HEK293 (cell line): ENCODE results near the gene CTNNBL1.

Experiments
- CTCF ChIA-PET: fragments of 350-600 bp; formaldehyde crosslinking; extraction: SDS; loops from one replicate; lab custom pipeline; 2021; ENCODE audit warnings: antibody characterized with exemption; lab: Yijun Ruan, JAX
- POLR2A ChIA-PET: fragments of 300-600 bp; formaldehyde crosslinking; extraction: SDS; loops from one replicate; lab custom pipeline; 2020; ENCODE audit warnings: antibody characterized with exemption, inconsistent platforms; lab: Yijun Ruan, JAX
- H3K27ac ChIP-seq: fragments of 200-500 bp; sonication (Bioruptor generic); 2 replicates; pipeline ENCODE4 v1.5.1; 2014; ENCODE audit warnings: low read depth, low read length, control low read depth, inconsistent platforms; ENCODE audit errors: extremely low read depth
- H3K36me3 ChIP-seq, 2 experiments: fragments of 200-500 bp in 1 of 2; sonication (Bioruptor generic) in 1 of 2; 1 replicate in 1 of 2; 2 replicates in 1 of 2; pipeline ENCODE4 v1.5.1; 2014 to 2017; ENCODE audit warnings: inconsistent platforms in 2 of 2, low read length in 2 of 2; ENCODE audit not compliant: control insufficient read depth in 2 of 2, insufficient read depth in 1 of 2
- H3K4me1 ChIP-seq: fragments of 200-500 bp; sonication (Bioruptor generic); 2 replicates; pipeline ENCODE4 v1.5.1; 2014; ENCODE audit warnings: mild to moderate bottlenecking, low read length, inconsistent platforms; ENCODE audit not compliant: control insufficient read depth, insufficient read depth
- H3K4me3 ChIP-seq: 2 replicates; pipeline ENCODE4 v1.5.1; 2011; ENCODE audit warnings: low read depth, mild to moderate bottlenecking, control low read depth, low read length, moderate library complexity
- H3K9me3 ChIP-seq: fragments of 200-500 bp; sonication (Bioruptor generic); 2 replicates; pipeline ENCODE4 v1.5.1; 2014; ENCODE audit warnings: low read depth, low read length, inconsistent platforms; ENCODE audit not compliant: control insufficient read depth, insufficient read depth
- HOXD13 ChIP-seq: sonication (generic); formaldehyde crosslinking; IDR thresholded peaks from 2 replicates; pipeline ENCODE4 v1.8.0; 2022; ENCODE audit warnings: missing genetic modification reagents, borderline replicate concordance
- KLF1 ChIP-seq: fragments of 450-650 bp; formaldehyde crosslinking; IDR thresholded peaks from 2 replicates; pipeline ENCODE4 v1.5.1; 2016; ENCODE audit warnings: missing biosample characterization, missing genetic modification characterization
- PRDM1 ChIP-seq: fragments of 450-650 bp; formaldehyde crosslinking; IDR thresholded peaks from 2 replicates; pipeline ENCODE4; 2016; ENCODE audit warnings: missing biosample characterization, missing genetic modification characterization
- SCRT1 ChIP-seq: fragments of 450-650 bp; formaldehyde crosslinking; IDR thresholded peaks from 2 replicates; pipeline ENCODE4 v1.5.1; 2016; ENCODE audit warnings: missing biosample characterization, missing genetic modification characterization, borderline replicate concordance
- SCRT2 ChIP-seq: fragments of 450-650 bp; formaldehyde crosslinking; IDR thresholded peaks from 2 replicates; pipeline ENCODE4 v1.5.1; 2016; ENCODE audit warnings: missing biosample characterization, missing genetic modification characterization
- ZEB2 ChIP-seq: fragments of 450-650 bp; formaldehyde crosslinking; IDR thresholded peaks from 2 replicates; pipeline ENCODE4 v1.5.1; 2016; ENCODE audit warnings: missing biosample characterization, missing genetic modification characterization
- ZFP3 ChIP-seq: fragments of 450-650 bp; formaldehyde crosslinking; IDR thresholded peaks from 2 replicates; pipeline ENCODE4 v1.5.1; 2016; ENCODE audit warnings: low read depth, missing biosample characterization, missing genetic modification characterization
- ZNF138 ChIP-seq: fragments of 450-650 bp; formaldehyde crosslinking; IDR thresholded peaks from 2 replicates; pipeline ENCODE4 v1.5.1; 2016; ENCODE audit warnings: missing biosample characterization, missing genetic modification characterization, borderline replicate concordance
- ZNF16 ChIP-seq: fragments of 450-650 bp; formaldehyde crosslinking; IDR thresholded peaks from 2 replicates; pipeline ENCODE4 v1.5.1; 2016; ENCODE audit warnings: low read depth, missing biosample characterization, missing genetic modification characterization
- ZNF211 ChIP-seq: fragments of 450-650 bp; formaldehyde crosslinking; IDR thresholded peaks from 2 replicates; pipeline ENCODE4 v1.5.1; 2016; ENCODE audit warnings: low read depth, missing biosample characterization, missing genetic modification characterization
- ZNF596 ChIP-seq: fragments of 450-650 bp; IDR thresholded peaks from 2 replicates; pipeline ENCODE4 v1.5.0; 2018; ENCODE audit warnings: missing biosample characterization, mild to moderate bottlenecking, missing genetic modification characterization, moderate library complexity
- TF ChIP-seq, protein P1 (sequence below): fragments of 450-650 bp; formaldehyde crosslinking; IDR thresholded peaks from 2 replicates; pipeline ENCODE4 v1.5.1; 2017; ENCODE audit warnings: missing biosample characterization, missing genetic modification characterization
- TF ChIP-seq, protein P2 (sequence below): fragments of 450-650 bp; formaldehyde crosslinking; IDR thresholded peaks from 2 replicates; pipeline ENCODE4 v1.5.1; 2016; ENCODE audit warnings: missing biosample characterization, missing genetic modification characterization
- TF ChIP-seq, protein P3 (sequence below): fragments of 450-650 bp; formaldehyde crosslinking; IDR thresholded peaks from 2 replicates; pipeline ENCODE4 v1.5.1; 2016; ENCODE audit warnings: missing biosample characterization, missing genetic modification characterization

The CTNNBL1 gene

DNA sequence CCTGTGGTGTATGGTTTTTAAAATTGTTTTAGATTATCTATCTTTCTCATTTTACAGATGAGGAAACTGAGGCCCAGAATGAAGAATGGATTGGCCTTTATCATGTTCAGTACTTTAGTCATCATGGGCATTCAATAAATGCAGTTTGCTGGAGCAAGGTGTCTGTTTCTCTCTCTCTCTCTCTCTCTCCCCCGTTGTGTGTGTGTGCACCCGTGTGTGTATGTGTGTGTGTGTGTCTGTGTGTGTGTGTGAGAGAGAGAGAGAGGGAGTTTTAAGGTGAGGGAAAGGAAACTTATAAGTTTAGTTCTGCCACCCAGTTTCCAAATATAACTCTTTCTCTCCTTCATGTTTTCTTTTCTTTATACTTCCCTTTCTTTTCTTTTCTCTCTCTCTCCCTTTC lies 62.4 kb downstream of the CTNNBL1 start:
- TF ChIP-seq ZNF211 (tag by site-specific recombination) = no peak
- TF ChIP-seq HOXD13 (CRISPR knock-in tag) = no peak
- TF ChIP-seq, protein P1, sequence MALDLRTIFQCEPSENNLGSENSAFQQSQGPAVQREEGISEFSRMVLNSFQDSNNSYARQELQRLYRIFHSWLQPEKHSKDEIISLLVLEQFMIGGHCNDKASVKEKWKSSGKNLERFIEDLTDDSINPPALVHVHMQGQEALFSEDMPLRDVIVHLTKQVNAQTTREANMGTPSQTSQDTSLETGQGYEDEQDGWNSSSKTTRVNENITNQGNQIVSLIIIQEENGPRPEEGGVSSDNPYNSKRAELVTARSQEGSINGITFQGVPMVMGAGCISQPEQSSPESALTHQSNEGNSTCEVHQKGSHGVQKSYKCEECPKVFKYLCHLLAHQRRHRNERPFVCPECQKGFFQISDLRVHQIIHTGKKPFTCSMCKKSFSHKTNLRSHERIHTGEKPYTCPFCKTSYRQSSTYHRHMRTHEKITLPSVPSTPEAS = peak; percentile 96
- peak; percentile 68 for TF ChIP-seq PRDM1 (tag by site-specific recombination)
- 0 out of 2 replicates have a peak, but pooled peaks have one; percentile 37 for TF ChIP-seq ZNF596 (tag by site-specific recombination)
- TF ChIP-seq ZEB2 (tag by site-specific recombination) = no peak
- ChIA-PET POLR2A (no interaction called here), CTCF (interaction anchor here (0.7 kb wide), 1 partner anchor 170 kb away, joined by 3 read pairs; no protein-coding TSS in a partner anchor)
- no peak overlapping the region for H3K27ac ChIP-seq
- no peaks in the 10 kb centered on the region for H3K9me3 ChIP-seq
- peaks cover 0 to 19% of the 10 kb centered on the region in 2 experiments; a peak in 1 of 3 replicates for H3K36me3 ChIP-seq
- H3K4me1 ChIP-seq = peaks cover 3% of the 10 kb centered on the region; the same call in 1 of the 2 replicates
- H3K4me3 ChIP-seq = no peak overlapping the region

DNA sequence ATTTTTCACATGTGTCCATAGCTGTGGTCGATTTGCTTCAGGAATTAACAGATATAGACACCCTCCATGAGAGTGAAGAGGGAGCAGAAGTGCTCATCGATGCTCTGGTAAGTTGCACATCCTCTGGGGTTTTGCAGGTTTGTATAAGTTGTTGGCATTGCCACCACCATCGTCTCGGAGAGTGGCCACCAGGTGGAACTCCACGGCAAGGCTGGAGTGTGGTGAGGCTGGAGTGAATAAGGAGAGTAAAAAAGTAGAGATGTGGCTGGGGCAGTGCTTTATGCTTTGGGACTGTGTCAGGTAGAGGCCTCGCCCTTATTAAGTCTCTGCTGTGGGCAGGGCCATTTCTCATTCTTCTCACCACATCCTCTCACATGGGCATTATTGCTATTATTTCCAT lies 63.7 kb downstream of the CTNNBL1 start:
- Histone ChIP-seq H3K4me1 (peaks cover 3% of the 10 kb centered on the region; the same call in 1 of the 2 replicates), H3K9me3 (no peaks in the 10 kb centered on the region), H3K27ac (no peak overlapping the region), H3K4me3 (no peak overlapping the region), H3K36me3 (peaks cover 0 to 12% of the 10 kb centered on the region in 2 experiments; a peak in 1 of 3 replicates)
- TF ChIP-seq, protein P2, sequence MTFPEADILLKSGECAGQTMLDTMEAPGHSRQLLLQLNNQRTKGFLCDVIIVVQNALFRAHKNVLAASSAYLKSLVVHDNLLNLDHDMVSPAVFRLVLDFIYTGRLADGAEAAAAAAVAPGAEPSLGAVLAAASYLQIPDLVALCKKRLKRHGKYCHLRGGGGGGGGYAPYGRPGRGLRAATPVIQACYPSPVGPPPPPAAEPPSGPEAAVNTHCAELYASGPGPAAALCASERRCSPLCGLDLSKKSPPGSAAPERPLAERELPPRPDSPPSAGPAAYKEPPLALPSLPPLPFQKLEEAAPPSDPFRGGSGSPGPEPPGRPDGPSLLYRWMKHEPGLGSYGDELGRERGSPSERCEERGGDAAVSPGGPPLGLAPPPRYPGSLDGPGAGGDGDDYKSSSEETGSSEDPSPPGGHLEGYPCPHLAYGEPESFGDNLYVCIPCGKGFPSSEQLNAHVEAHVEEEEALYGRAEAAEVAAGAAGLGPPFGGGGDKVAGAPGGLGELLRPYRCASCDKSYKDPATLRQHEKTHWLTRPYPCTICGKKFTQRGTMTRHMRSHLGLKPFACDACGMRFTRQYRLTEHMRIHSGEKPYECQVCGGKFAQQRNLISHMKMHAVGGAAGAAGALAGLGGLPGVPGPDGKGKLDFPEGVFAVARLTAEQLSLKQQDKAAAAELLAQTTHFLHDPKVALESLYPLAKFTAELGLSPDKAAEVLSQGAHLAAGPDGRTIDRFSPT (tag by site-specific recombination) = no peak
- TF ChIP-seq, protein P3, sequence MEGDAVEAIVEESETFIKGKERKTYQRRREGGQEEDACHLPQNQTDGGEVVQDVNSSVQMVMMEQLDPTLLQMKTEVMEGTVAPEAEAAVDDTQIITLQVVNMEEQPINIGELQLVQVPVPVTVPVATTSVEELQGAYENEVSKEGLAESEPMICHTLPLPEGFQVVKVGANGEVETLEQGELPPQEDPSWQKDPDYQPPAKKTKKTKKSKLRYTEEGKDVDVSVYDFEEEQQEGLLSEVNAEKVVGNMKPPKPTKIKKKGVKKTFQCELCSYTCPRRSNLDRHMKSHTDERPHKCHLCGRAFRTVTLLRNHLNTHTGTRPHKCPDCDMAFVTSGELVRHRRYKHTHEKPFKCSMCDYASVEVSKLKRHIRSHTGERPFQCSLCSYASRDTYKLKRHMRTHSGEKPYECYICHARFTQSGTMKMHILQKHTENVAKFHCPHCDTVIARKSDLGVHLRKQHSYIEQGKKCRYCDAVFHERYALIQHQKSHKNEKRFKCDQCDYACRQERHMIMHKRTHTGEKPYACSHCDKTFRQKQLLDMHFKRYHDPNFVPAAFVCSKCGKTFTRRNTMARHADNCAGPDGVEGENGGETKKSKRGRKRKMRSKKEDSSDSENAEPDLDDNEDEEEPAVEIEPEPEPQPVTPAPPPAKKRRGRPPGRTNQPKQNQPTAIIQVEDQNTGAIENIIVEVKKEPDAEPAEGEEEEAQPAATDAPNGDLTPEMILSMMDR = peak; percentile 19; the same call in 1 of the 2 replicates
- TF ChIP-seq ZFP3 (tag by site-specific recombination) = peak; percentile 65; the same call in 1 of the 2 replicates
- no peak for TF ChIP-seq ZNF16 (tag by site-specific recombination)
- no peak for TF ChIP-seq ZNF138
- POLR2A ChIA-PET = no interaction called here
- CTCF ChIA-PET = interaction anchor here (1.0 to 1.5 kb wide), 3 partner anchors 16 to 236 kb away, joined by 4 read pairs; no protein-coding TSS in a partner anchor

DNA sequence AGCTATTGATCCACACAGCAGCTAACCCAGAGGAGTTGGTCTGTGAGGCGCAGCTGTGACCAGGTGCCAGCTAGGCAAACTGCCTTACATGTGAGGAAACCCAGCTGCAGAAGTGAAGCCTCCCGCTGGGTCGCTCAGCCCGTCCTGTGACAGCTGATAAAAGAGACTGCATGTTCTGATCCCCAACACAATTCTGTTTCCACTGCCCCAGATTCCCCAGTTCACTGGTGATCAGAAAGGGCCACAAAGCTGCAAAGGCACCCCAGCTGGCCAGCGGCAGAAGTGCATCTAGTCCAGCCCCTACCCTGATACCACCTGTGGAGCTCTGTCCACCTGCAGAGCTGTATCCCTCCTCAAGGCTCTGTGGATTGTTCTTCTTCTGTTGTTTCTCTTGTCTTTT lies 64.5 kb downstream of the CTNNBL1 start:
- POLR2A ChIA-PET = no interaction called here
- H3K27ac ChIP-seq = no peak overlapping the region
- H3K36me3 ChIP-seq = peaks cover 0 to 13% of the 10 kb centered on the region in 2 experiments; a peak in 1 of 3 replicates
- CTCF ChIA-PET = interaction anchor here (0.8 to 1.5 kb wide), 4 partner anchors 11 to 235 kb away, joined by 3 to 4 read pairs (median 4); no protein-coding TSS in a partner anchor
- H3K4me1 ChIP-seq = peaks cover 3% of the 10 kb centered on the region; the same call in 1 of the 2 replicates
- no peak overlapping the region for H3K4me3 ChIP-seq
- H3K9me3 ChIP-seq = no peaks in the 10 kb centered on the region
- peak; percentile 90 for TF ChIP-seq SCRT1 (tag by site-specific recombination)
- no peak for TF ChIP-seq KLF1 (tag by site-specific recombination)
- TF ChIP-seq SCRT2 = peak; percentile 93
